Neutrophil (primary cell): ENCODE measurements around the gene GALNT18.

Source experiments
- H3K27ac ChIP-seq: fragments of 200-600 bp; sonication (generic); 2 replicates; pipeline ENCODE4 v1.5.1; 2016; ENCODE audit warnings: mild to moderate bottlenecking, moderate library complexity
- H3K27me3 ChIP-seq: fragments of 200-600 bp; sonication (generic); 2 replicates; pipeline ENCODE4 v1.6.0; 2016; ENCODE audit warnings: mild to moderate bottlenecking
- H3K36me3 ChIP-seq: fragments of 200-600 bp; sonication (generic); 2 replicates; pipeline ENCODE4 v1.5.1; 2017
- H3K4me1 ChIP-seq, 2 experiments: fragments of 200-600 bp in 1 of 2; sonication (generic) in 1 of 2; 1 replicate in 1 of 2; 2 replicates in 1 of 2; pipeline versions ENCODE4 v1.5.1 to v1.6.1; 2013 to 2016; ENCODE audit warnings: low read depth in 1 of 2, low read length in 1 of 2, mild to moderate bottlenecking in 1 of 2, moderate library complexity in 1 of 2; ENCODE audit not compliant: control insufficient read depth in 1 of 2, insufficient read depth in 1 of 2
- H3K4me3 ChIP-seq, 2 experiments: fragments of 200-600 bp in 1 of 2; sonication (generic) in 1 of 2; 1 replicate in 1 of 2; 2 replicates in 1 of 2; pipeline ENCODE4 v1.5.1; 2013 to 2016; ENCODE audit warnings: low read depth in 1 of 2, low read length in 1 of 2, mild to moderate bottlenecking in 1 of 2, moderate library complexity in 1 of 2
- H3K9me3 ChIP-seq: fragments of 200-600 bp; sonication (generic); 2 replicates; pipeline ENCODE4 v1.5.1; 2016
- CTCF ChIP-seq: fragments of 200-600 bp; sonication (generic); IDR thresholded peaks from 2 replicates; pipeline ENCODE4 v1.5.1; 2016; ENCODE audit warnings: antibody characterized with exemption

GALNT18 gene

GRCh38 chr11:11421509-11421908 is 200.3 kb downstream of the GALNT18 start:
- H3K27ac ChIP-seq, result no peak overlapping the region
- H3K9me3 ChIP-seq, result no peaks in the 10 kb centered on the region
- peaks cover 5% of the 10 kb centered on the region in 2 experiments for H3K4me1 ChIP-seq
- TF ChIP-seq CTCF, result no peak
- no peak overlapping the region for H3K4me3 ChIP-seq
- H3K36me3 ChIP-seq, result no peaks in the 10 kb centered on the region
- peaks cover 84% of the 10 kb centered on the region for H3K27me3 ChIP-seq

- no peak for TF ChIP-seq CTCF
- H3K4me1 ChIP-seq, result peaks cover 8 to 10% of the 10 kb centered on the region in 2 experiments
- peaks cover 84% of the 10 kb centered on the region for H3K27me3 ChIP-seq
Measured at GRCh38 chr11:11420899-11421285, 200.9 kb downstream of the GALNT18 start.

GRCh38 chr11:11420191-11420898 is 201.5 kb downstream of the GALNT18 start:
- Histone ChIP-seq H3K27me3 (peaks cover 85% of the 10 kb centered on the region), H3K9me3 (no peaks in the 10 kb centered on the region)

More at GRCh38 chr11:11420899-11421285, 200.9 kb downstream of the GALNT18 start:
- Histone ChIP-seq H3K27ac (no peak overlapping the region), H3K9me3 (no peaks in the 10 kb centered on the region), H3K4me3 (no peak overlapping the region), H3K36me3 (no peaks in the 10 kb centered on the region)

GRCh38 chr11:11419747-11420146 is 202.1 kb downstream of the GALNT18 start:
- H3K9me3 ChIP-seq, result no peaks in the 10 kb centered on the region
- peaks cover 8 to 10% of the 10 kb centered on the region in 2 experiments for H3K4me1 ChIP-seq
- no peak for TF ChIP-seq CTCF
- H3K4me3 ChIP-seq, result no peak overlapping the region
- no peak overlapping the region for H3K27ac ChIP-seq
- no peaks in the 10 kb centered on the region for H3K36me3 ChIP-seq
- peaks cover 86% of the 10 kb centered on the region for H3K27me3 ChIP-seq

More at GRCh38 chr11:11420191-11420898, 201.5 kb downstream of the GALNT18 start:
- H3K4me1 ChIP-seq, result peaks cover 8 to 10% of the 10 kb centered on the region in 2 experiments
- TF ChIP-seq CTCF, result no peak
- H3K36me3 ChIP-seq, result no peaks in the 10 kb centered on the region
- no peak overlapping the region for H3K4me3 ChIP-seq
- H3K27ac ChIP-seq, result no peak overlapping the region

GRCh38 chr11:11416917-11417316 is 204.9 kb downstream of the GALNT18 start:
- H3K4me1 ChIP-seq, result peaks cover 8 to 10% of the 10 kb centered on the region in 2 experiments
- H3K27ac ChIP-seq, result no peak overlapping the region
- TF ChIP-seq CTCF, result no peak
- H3K4me3 ChIP-seq, result no peak overlapping the region
- H3K36me3 ChIP-seq, result no peaks in the 10 kb centered on the region
- peaks cover 98% of the 10 kb centered on the region for H3K27me3 ChIP-seq
- no peaks in the 10 kb centered on the region for H3K9me3 ChIP-seq
